Neural cell (in vitro differentiated cells): Measurements from ENCODE around the gene PRDM9. TPM values are rescaled to one million over a fixed set of nuclear protein-coding genes. Genes with fewer than 3 reads are reported as not detected.
"Not testable (repeated sequence)": the region's sequence is repeated elsewhere in the genome, so short reads cannot be mapped to it uniquely, and the experiment has no call there.

Experiments used
- H2AFZ ChIP-seq: fragments of 200-600, 300-800 bp; sonication (generic), shearing (Covaris generic); 2 replicates; pipeline ENCODE4 v1.6.0; 2014; ENCODE audit warnings: low read depth, mild to moderate bottlenecking, antibody characterized with exemption, low read length, moderate library complexity
- H3F3A ChIP-seq: fragments of 200-600 bp; shearing (Covaris generic); 2 replicates; pipeline ENCODE4 v1.6.1; 2016; ENCODE audit warnings: mild to moderate bottlenecking, moderate library complexity, mixed read lengths, antibody characterized with exemption, low read length; ENCODE audit not compliant: insufficient read depth, poor library complexity, severe bottlenecking
- H3K27ac ChIP-seq: fragments of 200-600, 300-800 bp; sonication (generic), shearing (Covaris generic); 2 replicates; pipeline ENCODE4 v1.5.1; 2014; ENCODE audit warnings: mild to moderate bottlenecking, low read length, moderate library complexity
- H3K27me3 ChIP-seq: fragments of 300-800, 200-600 bp; sonication (generic), shearing (Covaris generic); 2 replicates; pipeline ENCODE4 v1.6.0; 2014; ENCODE audit warnings: mild to moderate bottlenecking, low read depth, low read length, moderate library complexity; ENCODE audit not compliant: insufficient read depth
- H3K36me3 ChIP-seq: fragments of 300-800, 200-600 bp; sonication (generic), shearing (Covaris generic); 2 replicates; pipeline ENCODE4 v1.5.1; 2014; ENCODE audit warnings: mild to moderate bottlenecking, antibody characterized with exemption, low read length, moderate library complexity; ENCODE audit not compliant: insufficient read depth
- H3K4me2 ChIP-seq: fragments of 300-800, 200-600 bp; sonication (generic), shearing (Covaris generic); 2 replicates; pipeline ENCODE4 v1.6.0; 2014; ENCODE audit warnings: mild to moderate bottlenecking, low read length
- H3K4me3 ChIP-seq: fragments of 300-800, 200-600 bp; sonication (generic), shearing (Covaris generic); 2 replicates; pipeline ENCODE4 v1.5.1; 2014; ENCODE audit warnings: mild to moderate bottlenecking, low read length, moderate library complexity
- H3K79me2 ChIP-seq: fragments of 200-600 bp; shearing (Covaris generic); replicated peaks from 2 replicates; pipeline ENCODE4 v1.6.0; 2014; ENCODE audit warnings: mild to moderate bottlenecking, low read length, moderate library complexity; ENCODE audit not compliant: insufficient read depth
- H3K9ac ChIP-seq: fragments of 300-800, 200-600 bp; sonication (generic), shearing (Covaris generic); 2 replicates; pipeline ENCODE4 v1.6.1; 2016; ENCODE audit warnings: mild to moderate bottlenecking, low read length, mixed read lengths
- H3K9me2 ChIP-seq: fragments of 200-600 bp; shearing (Covaris generic); 2 replicates; pipeline ENCODE4 v1.6.1; 2016; ENCODE audit warnings: mild to moderate bottlenecking, low read length, mixed read lengths; ENCODE audit not compliant: insufficient read depth
- H3K9me3 ChIP-seq: fragments of 200-600, 300-800 bp; sonication (generic), shearing (Covaris generic); 2 replicates; pipeline ENCODE4 v1.6.1; 2016; ENCODE audit warnings: mild to moderate bottlenecking, mixed run types, low read length, moderate library complexity, mixed read lengths
- H4K20me1 ChIP-seq: fragments of 200-600 bp; shearing (Covaris generic); 2 replicates; pipeline ENCODE4 v1.6.1; 2016; ENCODE audit warnings: mild to moderate bottlenecking, mixed run types; ENCODE audit not compliant: insufficient read depth
- CTCF ChIP-seq: fragments of 450-650 bp; IDR thresholded peaks from 2 replicates; pipeline ENCODE4 v1.5.1; 2014; ENCODE audit warnings: antibody characterized with exemption, mild to moderate bottlenecking, moderate library complexity; ENCODE audit not compliant: poor library complexity, severe bottlenecking
- EP300 ChIP-seq: fragments of 450-650 bp; conservative IDR thresholded peaks from 2 replicates; pipeline ENCODE4 v1.6.1; 2014; ENCODE audit warnings: antibody characterized with exemption, mild to moderate bottlenecking, moderate library complexity; ENCODE audit not compliant: poor library complexity, severe bottlenecking
- EZH2 ChIP-seq: fragments of 200-600, 300-800 bp; shearing (Covaris generic), sonication (generic); IDR thresholded peaks from 2 replicates; pipeline ENCODE4 v1.6.1; 2014; ENCODE audit warnings: antibody characterized with exemption, low read length, borderline replicate concordance, mild to moderate bottlenecking; ENCODE audit not compliant: insufficient read depth, poor library complexity, severe bottlenecking
- MXI1 ChIP-seq: fragments of 450-650 bp; conservative IDR thresholded peaks from 2 replicates; pipeline ENCODE4 v1.6.1; 2014; ENCODE audit warnings: antibody characterized with exemption, mild to moderate bottlenecking; ENCODE audit not compliant: poor library complexity, severe bottlenecking
- POLR2AphosphoS5 ChIP-seq: IDR thresholded peaks from 2 replicates; pipeline ENCODE4 v1.6.1; 2012
- RAD21 ChIP-seq: fragments of 450-650 bp; conservative IDR thresholded peaks from 2 replicates; pipeline ENCODE4 v1.6.1; 2014; ENCODE audit warnings: antibody characterized with exemption, mild to moderate bottlenecking, moderate library complexity
- REST ChIP-seq: IDR thresholded peaks from 2 replicates; pipeline ENCODE4 v1.6.1; 2012; ENCODE audit warnings: borderline replicate concordance
- SMC3 ChIP-seq: fragments of 450-650 bp; conservative IDR thresholded peaks from 2 replicates; pipeline ENCODE4 v1.6.1; 2014; ENCODE audit warnings: antibody characterized with exemption, mild to moderate bottlenecking, moderate library complexity; ENCODE audit not compliant: poor library complexity
- TAF1 ChIP-seq: IDR thresholded peaks from 2 replicates; pipeline ENCODE4 v1.6.1; 2012; ENCODE audit warnings: low read depth
- polyA plus RNA-seq: library from polyadenylated mRNA; depleted of rRNA; stranded (reverse); fragments of >200 nt; gene quantifications from 2 replicates; pipeline ENCODE4 v1.2.3, GENCODE V29; 2014

PRDM9 gene
- polyA plus RNA-seq, 1 donor from 2014 or later, result not detected

- H3F3A ChIP-seq, result no peaks in the 10 kb centered on the region
- no peak overlapping the region for H3K9ac ChIP-seq
- H2AFZ ChIP-seq, result no peak overlapping the region
- H4K20me1 ChIP-seq, result no peaks in the 10 kb centered on the region
- TF ChIP-seq CTCF (no peak), EZH2 (no peak), POLR2AphosphoS5 (no peak), RAD21 (no peak), SMC3 (no peak), EP300 (no peak), MXI1 (no peak), TAF1 (no peak), REST (no peak)
- no peak overlapping the region for H3K27ac ChIP-seq
- H3K4me3 ChIP-seq, result no peak overlapping the region
- H3K9me2 ChIP-seq, result no peaks in the 10 kb centered on the region
- no peaks in the 10 kb centered on the region for H3K27me3 ChIP-seq
- no peaks in the 10 kb centered on the region for H3K9me3 ChIP-seq
- H3K79me2 ChIP-seq, result no peaks in the 10 kb centered on the region
- no peaks in the 10 kb centered on the region for H3K36me3 ChIP-seq
- H3K4me2 ChIP-seq, result no peak overlapping the region
Observed at GRCh38 chr5:23523998-23524397, 16.6 kb downstream of the PRDM9 start.

GRCh38 chr5:23525751-23526150 lies 18.3 kb downstream of the PRDM9 start:
- no peak overlapping the region for H3K27ac ChIP-seq
- H3K27me3 ChIP-seq, result no peaks in the 10 kb centered on the region
- H3K4me3 ChIP-seq, result no peak overlapping the region
- no peaks in the 10 kb centered on the region for H3K9me2 ChIP-seq
- no peaks in the 10 kb centered on the region for H3K36me3 ChIP-seq
- no peaks in the 10 kb centered on the region for H3K9me3 ChIP-seq
- H3K4me2 ChIP-seq, result no peak overlapping the region
- no peaks in the 10 kb centered on the region for H3F3A ChIP-seq
- H2AFZ ChIP-seq, result no peak overlapping the region
- no peak for TF ChIP-seq EP300
- TF ChIP-seq CTCF, result no peak
- TF ChIP-seq TAF1, result no peak
- TF ChIP-seq EZH2, result no peak
- no peak for TF ChIP-seq REST
- no peaks in the 10 kb centered on the region for H4K20me1 ChIP-seq
- H3K79me2 ChIP-seq, result no peaks in the 10 kb centered on the region
- H3K9ac ChIP-seq, result no peak overlapping the region

- H3K4me3 ChIP-seq, H3K79me2 ChIP-seq, H3K36me3 ChIP-seq, H3K4me2 ChIP-seq, H3K27me3 ChIP-seq, H3K9me2 ChIP-seq, H3K9me3 ChIP-seq, H3K27ac ChIP-seq, H2AFZ ChIP-seq, H3F3A ChIP-seq, H3K9ac ChIP-seq, H4K20me1 ChIP-seq: not testable (repeated sequence)
Observed at GRCh38 chr5:23526616-23527015, 19.2 kb downstream of the PRDM9 start.
